ENCODE measurements around the gene CUX1.
"Not testable (repeated sequence)": the region's sequence is repeated elsewhere in the genome, so short reads cannot be mapped to it uniquely, and the experiment has no call there.

CUX1 gene

GRCh38 chr7:102288285-102288930, 471.0 kb downstream of the CUX1 start:
- no peak for DNase-seq (ENCODE audit: low spot score)

GRCh38 chr7:102289057-102289456, 471.6 kb downstream of the CUX1 start:
- DNase-seq (ENCODE audit: low spot score) = no peak

GRCh38 chr7:102291056-102291915, 473.9 kb downstream of the CUX1 start:
- no peak for DNase-seq (ENCODE audit: low spot score)

GRCh38 chr7:102291916-102292267, 474.5 kb downstream of the CUX1 start:
- no peak for DNase-seq (ENCODE audit: low spot score)

GRCh38 chr7:102292813-102293798, 475.7 kb downstream of the CUX1 start:
- no peak for DNase-seq (ENCODE audit: low spot score)

GRCh38 chr7:102294589-102294988, 477.2 kb downstream of the CUX1 start:
- no peak for DNase-seq (ENCODE audit: low spot score)

- no peak for DNase-seq (ENCODE audit: low spot score)
These were observed 478.1 kb downstream of the CUX1 start for GRCh38 chr7:102295346-102296178.

- DNase-seq (ENCODE audit: low spot score) = no peak
These were observed 478.7 kb downstream of the CUX1 start for GRCh38 chr7:102296179-102296438.

- DNase-seq (ENCODE audit: low spot score) = no peak
These were observed 479.1 kb downstream of the CUX1 start for GRCh38 chr7:102296514-102296913.

- no peak for DNase-seq (ENCODE audit: low spot score)
These were observed 480.2 kb downstream of the CUX1 start for GRCh38 chr7:102297487-102298218.

GRCh38 chr7:102300643-102301221, 483.3 kb downstream of the CUX1 start:
- DNase-seq (ENCODE audit: low spot score) = no peak

- not testable (repeated sequence) for DNase-seq (ENCODE audit: low spot score)
These were observed 483.9 kb downstream of the CUX1 start for GRCh38 chr7:102301367-102301766.

- no peak for DNase-seq (ENCODE audit: low spot score)
These were observed 484.6 kb downstream of the CUX1 start for GRCh38 chr7:102302025-102302424.

GRCh38 chr7:102303669-102304422, 486.4 kb downstream of the CUX1 start:
- no peak for DNase-seq (ENCODE audit: low spot score)

- no peak for DNase-seq (ENCODE audit: low spot score)
These were observed 487.2 kb downstream of the CUX1 start for GRCh38 chr7:102304668-102305067.

GRCh38 chr7:102305414-102306268, 488.2 kb downstream of the CUX1 start:
- DNase-seq (ENCODE audit: low spot score) = no peak

- peak; percentile 22 for DNase-seq (ENCODE audit: low spot score)
These were observed 489.7 kb downstream of the CUX1 start for GRCh38 chr7:102306916-102307677.

- peak; percentile 16 for DNase-seq (ENCODE audit: low spot score)
These were observed 493.0 kb downstream of the CUX1 start for GRCh38 chr7:102310414-102310815.

All from putamen (tissue), 1 donor.